NCI-H2227 (cell line): Measurements from ENCODE around the gene ZMYND15.

Source experiments
- DNase-seq: peaks from one replicate; lab custom pipeline; 2025; ENCODE audit not compliant: unreplicated experiment; lab: John Stamatoyannopoulos, UW

Gene ZMYND15

DNA sequence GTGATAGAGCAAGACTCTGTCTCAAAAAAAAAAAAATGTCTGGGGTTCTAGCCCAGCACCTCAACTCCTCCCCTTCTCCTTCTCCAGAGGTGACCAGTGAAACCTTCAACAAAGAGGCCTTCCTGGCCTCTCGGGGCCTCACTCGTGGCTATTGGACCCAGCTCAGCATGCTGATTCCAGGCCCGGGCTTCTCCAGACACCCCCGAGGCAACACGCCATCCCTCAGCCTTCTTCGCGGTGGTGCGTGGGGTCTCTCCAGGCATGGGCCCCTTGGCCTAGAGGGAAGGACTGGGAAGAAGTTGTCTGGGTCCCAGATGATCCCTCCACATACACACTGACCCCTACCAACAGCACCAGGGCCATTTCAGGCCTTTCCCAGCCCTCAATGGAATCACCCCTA is 3.6 kb downstream of the ZMYND15 start:
- no peak for DNase-seq

- no peak for DNase-seq
Measured at GRCh38 chr17:4743898-4744297, 4.3 kb downstream of the ZMYND15 start.

GRCh38 chr17:4744999-4745969 is 5.7 kb downstream of the ZMYND15 start:
- DNase-seq, result peak; percentile 41

GRCh38 chr17:4747847-4748246 is 8.2 kb downstream of the ZMYND15 start:
- DNase-seq, result no peak

DNA sequence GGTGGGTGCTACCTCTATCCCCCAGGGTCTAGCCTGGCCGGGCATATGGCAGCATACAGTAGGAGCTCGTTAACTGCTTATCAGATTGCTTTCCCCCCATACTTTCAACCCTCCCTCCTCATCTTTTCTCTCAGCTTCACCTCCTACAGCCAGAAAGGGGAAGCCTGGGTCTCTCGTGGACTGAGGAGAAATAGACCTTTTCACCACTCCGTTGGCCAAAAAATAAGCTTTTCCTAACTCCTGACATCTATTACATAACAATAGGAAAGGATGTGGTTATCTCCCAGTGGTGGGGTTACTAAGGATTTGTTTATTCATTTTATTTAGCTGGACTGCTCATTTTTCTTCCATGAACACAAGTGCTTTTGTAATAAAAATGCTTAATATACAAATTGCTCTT is 9.1 kb downstream of the ZMYND15 start:
- no peak for DNase-seq

GRCh38 chr17:4750606-4751005 is 11.0 kb downstream of the ZMYND15 start:
- DNase-seq, result no peak

DNA sequence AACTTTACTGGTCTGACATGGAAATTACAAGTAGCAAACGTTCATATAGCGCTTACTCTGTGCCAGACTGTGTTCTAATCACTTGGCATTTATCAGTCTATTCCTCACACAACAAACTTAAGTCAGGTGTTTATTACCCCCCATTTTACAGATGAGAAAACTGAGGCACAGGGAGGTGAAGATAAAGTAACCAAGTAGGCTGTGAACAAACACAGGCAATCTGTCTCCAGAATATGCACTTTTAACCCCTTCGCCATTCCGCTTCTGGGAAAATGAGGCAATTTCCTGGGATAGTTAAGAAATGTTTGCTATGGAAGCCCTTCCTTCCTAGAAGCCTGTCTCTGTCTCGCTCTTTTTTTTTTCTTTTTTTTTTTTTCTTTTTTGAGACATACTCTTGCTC is 12.3 kb downstream of the ZMYND15 start:
- no peak for DNase-seq

DNA sequence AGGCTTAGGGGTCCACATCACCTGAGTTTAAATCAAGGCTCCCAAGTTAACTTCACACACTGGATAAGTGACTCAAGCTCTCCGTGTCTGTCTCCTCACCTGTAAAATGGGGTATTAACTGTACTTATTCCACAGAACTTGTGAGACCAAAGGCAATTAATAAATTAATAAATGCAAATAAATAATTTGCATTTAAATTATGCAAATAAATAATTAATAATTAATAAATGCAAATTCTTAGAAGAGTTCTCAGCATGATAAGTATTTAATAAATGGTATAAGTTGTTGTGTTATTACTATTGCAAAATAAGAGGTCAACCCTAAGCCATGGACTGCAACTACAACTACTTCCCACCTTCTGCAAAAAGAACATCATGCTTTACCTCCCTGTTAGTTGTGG is 13.8 kb downstream of the ZMYND15 start:
- no peak for DNase-seq

- DNase-seq, result no peak
Measured at GRCh38 chr17:4759776-4760236, 20.2 kb downstream of the ZMYND15 start.

- no peak for DNase-seq
Measured at GRCh38 chr17:4764595-4764994, 25.0 kb downstream of the ZMYND15 start.

- DNase-seq, result no peak
Measured at GRCh38 chr17:4766201-4766600, 26.6 kb downstream of the ZMYND15 start.

GRCh38 chr17:4766723-4767122 is 27.1 kb downstream of the ZMYND15 start:
- no peak for DNase-seq

DNA sequence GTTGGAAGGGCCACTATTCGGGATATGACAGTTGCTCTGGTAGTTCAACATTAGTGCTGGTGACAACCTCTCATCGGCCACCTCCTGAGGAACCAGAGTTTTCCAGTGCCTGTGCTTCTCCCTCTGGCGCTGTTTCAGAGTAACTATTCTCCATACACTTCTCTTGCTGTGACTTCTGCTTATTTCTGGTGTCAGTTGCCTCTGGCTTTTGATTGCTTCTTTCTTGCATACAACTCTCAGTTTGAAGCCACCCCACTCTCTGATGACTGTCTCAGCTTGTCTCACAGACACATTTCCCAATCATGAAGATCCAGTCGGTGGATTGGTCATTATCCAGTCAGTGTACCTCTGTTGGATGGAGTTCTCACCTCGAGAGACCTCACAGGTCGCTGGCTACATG is 28.7 kb downstream of the ZMYND15 start:
- DNase-seq, result no peak

GRCh38 chr17:4769628-4770027 is 30.0 kb downstream of the ZMYND15 start:
- DNase-seq, result no peak

GRCh38 chr17:4771519-4772234 is 32.0 kb downstream of the ZMYND15 start, which contains the start of gene TM4SF5:
Gene TM4SF5 (plus strand): TSS chr17:4771886. CDS start chr17:4771923, 37 bp downstream.
- DNase-seq, result peak; percentile 2

- peak; percentile 3 for DNase-seq
Measured at GRCh38 chr17:4772235-4772613, 32.6 kb downstream of the ZMYND15 start.

DNA sequence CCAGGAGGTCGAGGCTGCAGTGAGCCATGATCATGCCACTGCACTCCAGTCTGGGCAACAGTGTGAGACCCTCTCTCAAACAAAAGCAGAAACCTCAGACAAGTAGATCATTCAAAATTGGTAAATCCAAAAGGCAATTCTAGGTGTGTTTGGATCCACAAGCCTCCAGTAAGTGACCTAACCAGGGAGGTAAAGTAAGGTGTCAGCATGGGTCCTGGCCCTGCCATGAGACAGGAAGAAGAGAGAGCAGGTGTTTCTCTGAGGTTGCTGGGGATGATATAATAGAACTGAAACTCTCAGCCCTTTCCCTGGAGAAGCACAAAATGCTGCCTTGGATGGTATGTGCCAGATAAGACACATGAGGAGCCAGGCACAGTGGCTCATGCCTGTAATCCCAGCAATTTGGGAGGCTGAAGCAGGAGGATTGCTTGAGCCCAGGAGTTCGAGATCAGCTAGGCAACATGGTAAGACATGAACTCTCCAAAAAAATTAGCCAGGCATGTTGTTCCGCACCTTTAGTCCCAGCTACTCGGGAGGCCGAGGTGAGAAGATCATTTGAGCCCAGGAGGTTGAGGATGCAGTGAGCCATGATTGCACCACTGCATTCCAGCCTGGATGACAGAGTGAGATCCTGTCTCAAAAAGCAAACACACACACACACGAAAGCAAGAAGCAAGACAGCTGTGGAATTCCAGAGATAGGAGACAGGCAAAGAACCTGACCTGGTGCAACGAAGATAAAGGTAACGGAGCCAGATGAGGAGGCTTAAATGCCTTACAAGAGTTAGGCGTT is 38.5 kb downstream of the ZMYND15 start:
- no peak for DNase-seq

DNA sequence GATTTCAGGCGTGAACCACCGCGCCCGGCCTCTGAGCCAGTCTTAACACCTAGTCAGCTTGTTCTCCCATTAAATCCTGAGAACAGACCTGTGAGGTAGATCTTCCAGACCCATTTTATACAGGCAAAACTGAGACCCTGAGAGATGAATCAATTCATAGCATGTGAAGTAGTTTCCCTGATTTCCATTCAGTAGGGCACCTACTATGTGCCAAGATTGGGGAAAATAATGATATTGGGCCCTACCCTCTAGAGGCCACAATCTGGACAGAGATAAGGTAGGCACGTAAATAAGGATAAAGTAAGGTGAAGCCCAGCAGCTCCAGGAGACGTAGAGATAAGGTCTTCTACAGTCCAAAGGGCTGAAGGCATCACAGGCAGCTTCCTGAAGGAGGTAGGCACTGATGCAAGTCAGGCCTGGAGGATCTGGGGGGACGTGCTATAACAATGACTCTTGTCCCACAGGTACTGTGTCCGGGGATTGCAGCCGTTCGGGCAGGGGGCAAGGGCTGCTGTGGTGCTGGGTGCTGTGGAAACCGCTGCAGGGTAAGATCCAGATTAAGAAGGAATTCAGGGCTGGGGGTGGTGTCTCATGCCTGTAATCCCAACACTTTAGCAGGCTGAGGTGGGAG is 40.8 kb downstream of the ZMYND15 start:
- no peak for DNase-seq

DNA sequence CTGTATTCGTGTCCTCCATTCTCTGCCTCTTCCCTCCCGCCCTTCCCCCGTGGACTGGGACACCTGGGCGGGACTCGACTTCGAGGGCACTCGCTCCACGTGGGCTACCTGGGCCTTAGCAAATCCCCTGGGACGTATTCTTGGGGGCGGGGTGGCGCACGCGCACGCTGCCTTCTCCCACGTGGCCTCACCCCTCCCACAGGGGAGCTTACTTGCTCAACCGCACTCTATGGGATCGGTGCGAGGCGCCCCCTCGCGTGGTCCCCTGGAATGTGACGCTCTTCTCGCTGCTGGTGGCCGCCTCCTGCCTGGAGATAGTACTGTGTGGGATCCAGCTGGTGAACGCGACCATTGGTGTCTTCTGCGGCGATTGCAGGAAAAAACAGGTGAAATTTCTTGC is 43.0 kb downstream of the ZMYND15 start:
- no peak for DNase-seq

DNA sequence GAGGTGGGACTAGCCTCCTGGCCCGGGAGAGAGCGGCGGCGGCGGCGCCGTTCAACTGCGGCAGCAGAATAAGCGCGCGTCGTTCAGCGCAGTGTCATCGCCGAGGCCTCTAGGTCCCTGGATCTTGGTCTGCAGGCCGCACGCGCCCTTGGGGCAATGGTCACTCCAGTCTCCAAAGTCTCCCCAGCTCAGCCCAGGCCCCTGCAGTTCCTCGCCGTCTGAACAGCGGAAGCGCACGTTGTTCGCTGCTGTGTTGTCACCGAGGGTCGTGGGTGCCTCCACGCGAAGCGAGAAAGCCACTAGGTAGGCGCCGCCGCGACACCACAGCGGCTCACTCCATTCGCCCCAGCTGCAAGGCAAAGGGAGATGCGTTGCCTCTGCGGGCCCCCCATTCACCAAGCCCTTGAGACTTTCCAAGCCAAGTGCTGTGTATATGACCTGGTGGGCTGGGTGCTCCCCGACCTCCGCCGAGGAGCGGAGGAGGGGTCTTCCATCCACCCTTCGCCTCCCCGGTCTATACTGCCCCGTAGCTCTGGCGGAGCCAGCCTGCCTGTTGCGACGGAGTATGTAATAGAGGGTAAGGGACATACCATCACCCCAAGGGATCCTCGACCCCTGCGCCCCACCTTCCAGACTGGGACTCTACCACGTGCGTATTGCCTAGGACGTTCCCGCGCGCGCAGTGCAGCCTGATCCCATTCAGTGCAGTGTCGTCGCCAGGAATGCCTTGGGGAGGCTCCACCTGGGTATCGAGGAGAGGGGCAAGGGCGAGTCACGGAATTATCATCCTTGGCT is 45.9 kb downstream of the ZMYND15 start:
- no peak for DNase-seq
